Measurements from ENCODE around the gene TSN. TPM values are rescaled to one million over a fixed set of nuclear protein-coding genes. Genes with fewer than 3 reads are reported as not detected.
A peak's percentile ranks its signal among the peaks of the same experiment; 100 is the strongest.
"Not testable (repeated sequence)": the region's sequence is repeated elsewhere in the genome, so short reads cannot be mapped to it uniquely, and the experiment has no call there.

The TSN gene
- total RNA-seq, 1 donor from 2014 or later, result 46.4 TPM

GRCh38 chr2:121796239-121796638 is 40.8 kb downstream of the TSN start:
- DNase-seq (ENCODE audit: low read depth), result no peak

GRCh38 chr2:121798617-121799016 is 43.2 kb downstream of the TSN start:
- no peak for DNase-seq (ENCODE audit: low read depth)

- no peak for DNase-seq (ENCODE audit: low read depth)
These were observed 46.5 kb downstream of the TSN start for GRCh38 chr2:121801916-121802315.

- no peak for DNase-seq (ENCODE audit: low read depth)
These were observed 48.1 kb downstream of the TSN start for GRCh38 chr2:121803503-121803902.

- peak; percentile 28 for DNase-seq (ENCODE audit: low read depth)
These were observed 48.9 kb downstream of the TSN start for GRCh38 chr2:121804340-121804739.

- no peak for DNase-seq (ENCODE audit: low read depth)
These were observed 49.7 kb downstream of the TSN start for GRCh38 chr2:121804997-121805765.

- no peak for DNase-seq (ENCODE audit: low read depth)
These were observed 50.3 kb downstream of the TSN start for GRCh38 chr2:121805766-121806143.

- DNase-seq (ENCODE audit: low read depth), result not testable (repeated sequence)
These were observed 52.3 kb downstream of the TSN start for GRCh38 chr2:121807771-121808170.

GRCh38 chr2:121809607-121810006 is 54.2 kb downstream of the TSN start:
- DNase-seq (ENCODE audit: low read depth), result peak; percentile 86

GRCh38 chr2:121810959-121811853 is 55.8 kb downstream of the TSN start:
- DNase-seq (ENCODE audit: low read depth), result peak; percentile 77

- DNase-seq (ENCODE audit: low read depth), result not testable (repeated sequence)
These were observed 57.6 kb downstream of the TSN start for GRCh38 chr2:121813083-121813482.

GRCh38 chr2:121815216-121815615 is 59.8 kb downstream of the TSN start:
- DNase-seq (ENCODE audit: low read depth), result no peak

- DNase-seq (ENCODE audit: low read depth), result no peak
These were observed 61.3 kb downstream of the TSN start for GRCh38 chr2:121816797-121817196.

- DNase-seq (ENCODE audit: low read depth), result not testable (repeated sequence)
These were observed 61.9 kb downstream of the TSN start for GRCh38 chr2:121817304-121817703.

Other genes with a start within 250 kb of the TSN start
- gene RNU4ATAC, start 224.8 kb upstream of the TSN start, total RNA-seq, result not detected in 2 replicates
- 42.4 and 43.9 TPM in 2 replicates for gene CLASP1, start 106.2 kb upstream of the TSN start, total RNA-seq
- 55.0 and 69.4 TPM in 2 replicates for gene NIFK, start 18.8 kb upstream of the TSN start, total RNA-seq